K562 (cell line): ENCODE data around the gene INVS.

ENCODE experiments used
- ARID2 ChIP-seq: fragments of 450-650 bp; IDR thresholded peaks from 2 replicates; pipeline ENCODE4 v1.6.1; 2017; ENCODE audit warnings: antibody characterized with exemption, mild to moderate bottlenecking
- E2F4 ChIP-seq: sonication (generic); formaldehyde crosslinking; IDR thresholded peaks from 2 replicates; pipeline ENCODE4 v1.8.0; 2022; ENCODE audit warnings: mild to moderate bottlenecking, low read depth, missing genetic modification reagents
- E2F6 ChIP-seq, 2 experiments: IDR thresholded peaks; 2 replicates each; pipeline ENCODE4 v1.6.1; 2011; ENCODE audit warnings: borderline replicate concordance in 1 of 2, control low read depth in 1 of 2, low read depth in 1 of 2, low read length in 1 of 2, mild to moderate bottlenecking in 1 of 2, mixed read lengths in 1 of 2, moderate library complexity in 1 of 2; ENCODE audit not compliant: insufficient read depth in 1 of 2, insufficient read length in 1 of 2, poor library complexity in 1 of 2, severe bottlenecking in 1 of 2; ENCODE audit errors: extremely low read depth in 1 of 2
- EZH2 ChIP-seq: IDR thresholded peaks from 2 replicates; pipeline ENCODE4 v1.6.1; 2012; ENCODE audit warnings: low read depth, mild to moderate bottlenecking, inconsistent platforms, low read length, borderline replicate concordance
- MAX ChIP-seq: sonication (generic); formaldehyde crosslinking; IDR thresholded peaks from 2 replicates; pipeline ENCODE4 v1.9.0; 2022; ENCODE audit warnings: mild to moderate bottlenecking, missing genetic modification reagents
- NCOA2 ChIP-seq, 2 experiments: fragments of 450-650 bp; IDR thresholded peaks; 2 replicates each; pipeline ENCODE4 v1.6.1; 2018; ENCODE audit warnings: mild to moderate bottlenecking in 2 of 2, moderate library complexity in 1 of 2; ENCODE audit not compliant: partially characterized antibody in 2 of 2
- POLR2A ChIP-seq: fragments of 450-650 bp; conservative IDR thresholded peaks from 2 replicates; pipeline ENCODE4 v1.6.1; 2016
- SIN3A ChIP-seq, 2 experiments: fragments of 150-350 bp in 1 of 2; IDR thresholded peaks; 2 replicates each; pipeline ENCODE4 v1.6.1; 2011 to 2016; ENCODE audit warnings: borderline replicate concordance in 2 of 2, low read depth in 2 of 2, low read length in 2 of 2, mild to moderate bottlenecking in 2 of 2, moderate library complexity in 2 of 2; ENCODE audit not compliant: control insufficient read depth in 1 of 2
- XRCC5 ChIP-seq: fragments of 200-400 bp; formaldehyde crosslinking; IDR thresholded peaks from 2 replicates; pipeline ENCODE4 v1.6.1; 2017; ENCODE audit warnings: low read depth, mild to moderate bottlenecking, low read length
- ZNF140 ChIP-seq: fragments of 250-450 bp; sonication (Bioruptor Pico); IDR thresholded peaks from 2 replicates; pipeline ENCODE4 v1.8.0; 2021; ENCODE audit warnings: moderate library complexity, mild to moderate bottlenecking, inconsistent platforms
- ZNF232 ChIP-seq: sonication (generic); formaldehyde crosslinking; IDR thresholded peaks from 2 replicates; pipeline ENCODE4 v1.8.0; 2022; ENCODE audit warnings: mild to moderate bottlenecking, missing genetic modification reagents
- ZNF3 ChIP-seq: fragments of 250-450 bp; sonication (Bioruptor Pico); IDR thresholded peaks from 2 replicates; pipeline ENCODE4 v1.5.0; 2021; ENCODE audit warnings: mild to moderate bottlenecking, moderate library complexity
- ZNF740 ChIP-seq, 3 experiments: fragments of 200-800 bp in 1 of 3; sonication (Bioruptor generic) in 1 of 3; sonication (generic) in 1 of 3; formaldehyde crosslinking in 1 of 3; IDR thresholded peaks; 2 replicates each; pipeline versions ENCODE4 v1.6.1 to v1.8.0; 2016 to 2022; ENCODE audit warnings: mild to moderate bottlenecking in 2 of 3, missing compliant biosample characterization in 2 of 3, missing genetic modification characterization in 2 of 3, missing genetic modification reagents in 1 of 3

- TF ChIP-seq XRCC5 (no peak), POLR2A (no peak), E2F6 (IDR thresholded peaks at IDR 0.05; ENCODE audit: borderline replicate concordance in 1 of 2, extremely low read depth in 1 of 2, insufficient read depth in 1 of 2, insufficient read length in 1 of 2, low read depth in 1 of 2, low read length in 1 of 2, poor library complexity in 1 of 2, severe bottlenecking in 1 of 2) (no peak), NCOA2 (IDR thresholded peaks at IDR 0.05; ENCODE audit: partially characterized antibody in 2 of 2) (no peak), ZNF140 (CRISPR knock-in tag) (no peak), ZNF740 (CRISPR knock-in tag; IDR thresholded peaks at IDR 0.05) (no peak), ZNF740 (tag; IDR thresholded peaks at IDR 0.05) (no peak), ZNF232 (no peak), EZH2 (no peak), ZNF3 (CRISPR knock-in tag) (no peak), E2F4 (CRISPR knock-in tag) (no peak), SIN3A (IDR thresholded peaks at IDR 0.05; ENCODE audit: borderline replicate concordance in 2 of 2, control insufficient read depth in 1 of 2, low read depth in 2 of 2, low read length in 2 of 2) (no peak), MAX (CRISPR knock-in tag) (no peak), ARID2 (no peak)
Measured at GRCh38 chr9:100282388-100282719, 183.3 kb downstream of the INVS start.
